ENCODE measurements around the gene STX11. TPM values are rescaled to one million over a fixed set of nuclear protein-coding genes. Genes with fewer than 3 reads are reported as not detected.

STX11 gene
- total and polyA plus RNA-seq, 10 of the 15 experiments (the other 5 are each of a cell fraction or from before 2014, with no cell fraction given) = 0.66 to 38.1 (median 19.8) TPM

DNA sequence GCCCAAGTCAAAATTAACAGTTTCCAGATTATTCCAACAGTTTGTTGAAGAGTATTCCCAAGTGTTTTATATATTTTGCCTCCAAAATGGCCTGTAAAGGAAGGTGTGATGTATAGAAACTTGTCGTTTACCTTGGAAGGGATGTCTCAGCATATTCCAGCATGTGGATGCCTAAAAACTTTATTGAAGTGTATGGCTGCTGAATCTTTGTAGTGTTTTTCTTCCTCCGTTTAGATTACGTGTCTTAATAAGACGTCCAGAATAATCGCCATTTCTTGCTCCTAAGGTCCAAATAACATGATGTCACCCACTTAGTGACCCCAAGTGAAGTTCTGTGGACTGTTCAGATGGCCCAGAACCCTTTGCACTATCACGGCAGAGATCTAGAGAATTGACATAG is 37.0 kb upstream of the STX11 start:
- H3K4me2 ChIP-seq (ENCODE audit: control insufficient read depth, insufficient read depth) = no peak overlapping the region
- CTCF ChIA-PET = interaction anchor here (3.2 to 3.3 kb wide), 2 partner anchors 10 to 106 kb away, joined by 11 to 20 read pairs; no protein-coding TSS in a partner anchor
- FAIRE-seq (no peak), ATAC-seq (no peak), DNase-seq (ENCODE audit: low read depth, low spot score) (no peak)
- H3K27ac ChIP-seq (ENCODE audit: control insufficient read depth, insufficient read depth) = no peak overlapping the region
- H3K27me3 ChIP-seq (replicated peaks in 1 of 2; ENCODE audit: control insufficient read depth in 2 of 2, insufficient read depth in 2 of 2, low read length in 1 of 2) = no peaks in the 10 kb centered on the region; a peak in 1 of 4 replicates
- SMC1A ChIA-PET (ENCODE audit: uncharacterized antibody, unreplicated experiment) = interaction anchor here (1.8 kb wide), 1 partner anchor 10 kb away, joined by 14 read pairs; no protein-coding TSS in a partner anchor
- POLR2A ChIA-PET = no interaction called here
- H3K4me3 ChIP-seq = no peak overlapping the region
- RAD21 ChIA-PET (ENCODE audit: unreplicated experiment) = no interaction called here
- H4K20me1 ChIP-seq (ENCODE audit: control insufficient read depth, insufficient read depth) = no peaks in the 10 kb centered on the region
- TF ChIP-seq, protein P1, sequence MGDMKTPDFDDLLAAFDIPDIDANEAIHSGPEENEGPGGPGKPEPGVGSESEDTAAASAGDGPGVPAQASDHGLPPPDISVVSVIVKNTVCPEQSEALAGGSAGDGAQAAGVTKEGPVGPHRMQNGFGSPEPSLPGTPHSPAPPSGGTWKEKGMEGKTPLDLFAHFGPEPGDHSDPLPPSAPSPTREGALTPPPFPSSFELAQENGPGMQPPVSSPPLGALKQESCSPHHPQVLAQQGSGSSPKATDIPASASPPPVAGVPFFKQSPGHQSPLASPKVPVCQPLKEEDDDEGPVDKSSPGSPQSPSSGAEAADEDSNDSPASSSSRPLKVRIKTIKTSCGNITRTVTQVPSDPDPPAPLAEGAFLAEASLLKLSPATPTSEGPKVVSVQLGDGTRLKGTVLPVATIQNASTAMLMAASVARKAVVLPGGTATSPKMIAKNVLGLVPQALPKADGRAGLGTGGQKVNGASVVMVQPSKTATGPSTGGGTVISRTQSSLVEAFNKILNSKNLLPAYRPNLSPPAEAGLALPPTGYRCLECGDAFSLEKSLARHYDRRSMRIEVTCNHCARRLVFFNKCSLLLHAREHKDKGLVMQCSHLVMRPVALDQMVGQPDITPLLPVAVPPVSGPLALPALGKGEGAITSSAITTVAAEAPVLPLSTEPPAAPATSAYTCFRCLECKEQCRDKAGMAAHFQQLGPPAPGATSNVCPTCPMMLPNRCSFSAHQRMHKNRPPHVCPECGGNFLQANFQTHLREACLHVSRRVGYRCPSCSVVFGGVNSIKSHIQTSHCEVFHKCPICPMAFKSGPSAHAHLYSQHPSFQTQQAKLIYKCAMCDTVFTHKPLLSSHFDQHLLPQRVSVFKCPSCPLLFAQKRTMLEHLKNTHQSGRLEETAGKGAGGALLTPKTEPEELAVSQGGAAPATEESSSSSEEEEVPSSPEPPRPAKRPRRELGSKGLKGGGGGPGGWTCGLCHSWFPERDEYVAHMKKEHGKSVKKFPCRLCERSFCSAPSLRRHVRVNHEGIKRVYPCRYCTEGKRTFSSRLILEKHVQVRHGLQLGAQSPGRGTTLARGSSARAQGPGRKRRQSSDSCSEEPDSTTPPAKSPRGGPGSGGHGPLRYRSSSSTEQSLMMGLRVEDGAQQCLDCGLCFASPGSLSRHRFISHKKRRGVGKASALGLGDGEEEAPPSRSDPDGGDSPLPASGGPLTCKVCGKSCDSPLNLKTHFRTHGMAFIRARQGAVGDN (IDR thresholded peaks at IDR 0.05) = no peak
- TF ChIP-seq WRNIP1 (IDR thresholded peaks at IDR 0.05; ENCODE audit: borderline replicate concordance, low read depth, low read length) (no peak), GATAD2B (conservative IDR thresholded peaks at IDR 0.05; ENCODE audit: low read depth) (no peak), JUND (IDR thresholded peaks at IDR 0.05; ENCODE audit: low read depth, low read length) (no peak), NR2F1 (conservative IDR thresholded peaks at IDR 0.05) (no peak), TARDBP (IDR thresholded peaks at IDR 0.05; ENCODE audit: borderline replicate concordance) (no peak)
- TF ChIP-seq, protein P2, sequence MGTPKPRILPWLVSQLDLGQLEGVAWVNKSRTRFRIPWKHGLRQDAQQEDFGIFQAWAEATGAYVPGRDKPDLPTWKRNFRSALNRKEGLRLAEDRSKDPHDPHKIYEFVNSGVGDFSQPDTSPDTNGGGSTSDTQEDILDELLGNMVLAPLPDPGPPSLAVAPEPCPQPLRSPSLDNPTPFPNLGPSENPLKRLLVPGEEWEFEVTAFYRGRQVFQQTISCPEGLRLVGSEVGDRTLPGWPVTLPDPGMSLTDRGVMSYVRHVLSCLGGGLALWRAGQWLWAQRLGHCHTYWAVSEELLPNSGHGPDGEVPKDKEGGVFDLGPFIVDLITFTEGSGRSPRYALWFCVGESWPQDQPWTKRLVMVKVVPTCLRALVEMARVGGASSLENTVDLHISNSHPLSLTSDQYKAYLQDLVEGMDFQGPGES (IDR thresholded peaks at IDR 0.05) = no peak
- TF ChIP-seq, protein P3, sequence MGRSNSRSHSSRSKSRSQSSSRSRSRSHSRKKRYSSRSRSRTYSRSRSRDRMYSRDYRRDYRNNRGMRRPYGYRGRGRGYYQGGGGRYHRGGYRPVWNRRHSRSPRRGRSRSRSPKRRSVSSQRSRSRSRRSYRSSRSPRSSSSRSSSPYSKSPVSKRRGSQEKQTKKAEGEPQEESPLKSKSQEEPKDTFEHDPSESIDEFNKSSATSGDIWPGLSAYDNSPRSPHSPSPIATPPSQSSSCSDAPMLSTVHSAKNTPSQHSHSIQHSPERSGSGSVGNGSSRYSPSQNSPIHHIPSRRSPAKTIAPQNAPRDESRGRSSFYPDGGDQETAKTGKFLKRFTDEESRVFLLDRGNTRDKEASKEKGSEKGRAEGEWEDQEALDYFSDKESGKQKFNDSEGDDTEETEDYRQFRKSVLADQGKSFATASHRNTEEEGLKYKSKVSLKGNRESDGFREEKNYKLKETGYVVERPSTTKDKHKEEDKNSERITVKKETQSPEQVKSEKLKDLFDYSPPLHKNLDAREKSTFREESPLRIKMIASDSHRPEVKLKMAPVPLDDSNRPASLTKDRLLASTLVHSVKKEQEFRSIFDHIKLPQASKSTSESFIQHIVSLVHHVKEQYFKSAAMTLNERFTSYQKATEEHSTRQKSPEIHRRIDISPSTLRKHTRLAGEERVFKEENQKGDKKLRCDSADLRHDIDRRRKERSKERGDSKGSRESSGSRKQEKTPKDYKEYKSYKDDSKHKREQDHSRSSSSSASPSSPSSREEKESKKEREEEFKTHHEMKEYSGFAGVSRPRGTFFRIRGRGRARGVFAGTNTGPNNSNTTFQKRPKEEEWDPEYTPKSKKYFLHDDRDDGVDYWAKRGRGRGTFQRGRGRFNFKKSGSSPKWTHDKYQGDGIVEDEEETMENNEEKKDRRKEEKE (IDR thresholded peaks at IDR 0.05) = no peak
- 77% methylated on average over 6 of the region's 6 CpGs for WGBS (ENCODE audit: insufficient coverage, insufficient replicate concordance, low lambda C conversion rate, missing lambda C conversion rate)
- in situ Hi-C loops (cut with MboI) = no loop called here
- no peak overlapping the region for H2AFZ ChIP-seq (ENCODE audit: control insufficient read depth, low read depth, low read length)
- no peaks in the 10 kb centered on the region for H3K9me3 ChIP-seq (replicated peaks; ENCODE audit: control insufficient read depth, insufficient read depth, low read length)
- no peaks in the 10 kb centered on the region for H3K4me1 ChIP-seq (ENCODE audit: control insufficient read depth, insufficient read depth, low read length)
- intact Hi-C loops (cut with micrococcal nuclease; ENCODE audit: unreplicated experiment) = no loop called here
- no TSS peak for BruUV-seq (replicated peaks)
- H3K79me2 ChIP-seq (ENCODE audit: control insufficient read depth, insufficient read depth, low read length) = no peaks in the 10 kb centered on the region
- H3K36me3 ChIP-seq (ENCODE audit: control insufficient read depth in 2 of 2, insufficient read depth in 2 of 2, low read length in 1 of 2) = no peaks in the 10 kb centered on the region
- H3K9ac ChIP-seq (ENCODE audit: control insufficient read depth, insufficient read depth, low read length) = no peak overlapping the region

Data from GM12878 (cell line).